ENCODE results near the gene VWA2.

The VWA2 gene, protein sequence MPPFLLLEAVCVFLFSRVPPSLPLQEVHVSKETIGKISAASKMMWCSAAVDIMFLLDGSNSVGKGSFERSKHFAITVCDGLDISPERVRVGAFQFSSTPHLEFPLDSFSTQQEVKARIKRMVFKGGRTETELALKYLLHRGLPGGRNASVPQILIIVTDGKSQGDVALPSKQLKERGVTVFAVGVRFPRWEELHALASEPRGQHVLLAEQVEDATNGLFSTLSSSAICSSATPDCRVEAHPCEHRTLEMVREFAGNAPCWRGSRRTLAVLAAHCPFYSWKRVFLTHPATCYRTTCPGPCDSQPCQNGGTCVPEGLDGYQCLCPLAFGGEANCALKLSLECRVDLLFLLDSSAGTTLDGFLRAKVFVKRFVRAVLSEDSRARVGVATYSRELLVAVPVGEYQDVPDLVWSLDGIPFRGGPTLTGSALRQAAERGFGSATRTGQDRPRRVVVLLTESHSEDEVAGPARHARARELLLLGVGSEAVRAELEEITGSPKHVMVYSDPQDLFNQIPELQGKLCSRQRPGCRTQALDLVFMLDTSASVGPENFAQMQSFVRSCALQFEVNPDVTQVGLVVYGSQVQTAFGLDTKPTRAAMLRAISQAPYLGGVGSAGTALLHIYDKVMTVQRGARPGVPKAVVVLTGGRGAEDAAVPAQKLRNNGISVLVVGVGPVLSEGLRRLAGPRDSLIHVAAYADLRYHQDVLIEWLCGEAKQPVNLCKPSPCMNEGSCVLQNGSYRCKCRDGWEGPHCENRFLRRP

GRCh38 chr10:114239117-114239993, at the start of gene VWA2:
Gene VWA2 (plus strand): TSS chr10:114239254. CDS start chr10:114248714, 9,460 bp downstream.
- DNase-seq, result no peak

DNA sequence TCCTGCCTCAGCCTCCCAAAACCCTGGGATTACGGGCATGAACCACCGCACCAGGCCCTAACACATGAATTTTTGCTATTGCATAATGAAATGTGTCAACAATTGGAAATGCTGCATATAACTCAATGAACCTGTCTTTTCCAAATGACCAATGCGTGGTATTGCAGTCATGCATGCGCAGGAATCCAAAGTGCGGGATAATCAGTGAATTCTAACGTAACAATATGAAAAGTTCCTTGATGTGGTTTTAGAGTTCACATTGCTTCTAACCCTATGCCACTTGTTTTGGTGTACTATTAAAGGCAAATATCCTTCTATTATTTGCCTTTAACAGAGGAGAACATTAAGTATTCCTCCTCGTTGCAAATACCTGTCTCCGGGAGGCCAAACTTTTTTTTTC, 49.4 kb upstream of the VWA2 start:
- no peak for DNase-seq

DNA sequence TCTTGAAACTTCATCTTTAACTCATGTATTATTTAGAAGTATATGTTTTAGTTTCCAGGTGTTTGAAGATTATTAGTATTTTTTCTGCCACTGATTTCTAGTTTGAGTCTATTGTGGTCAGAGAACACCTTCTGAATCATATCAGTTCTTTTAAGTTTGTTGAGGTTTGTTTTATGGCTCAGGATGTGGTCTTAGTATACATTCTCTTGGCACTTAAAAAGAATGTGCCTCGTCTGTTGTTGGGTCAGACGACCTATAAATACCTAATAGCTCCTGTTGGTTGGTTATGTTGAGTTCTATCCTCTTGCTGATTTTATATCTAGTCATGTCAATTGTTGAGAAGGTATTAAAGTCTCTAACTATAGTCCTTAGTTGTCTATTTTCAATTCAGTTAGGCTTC, 44.0 kb upstream of the VWA2 start:
- no peak for DNase-seq

DNA sequence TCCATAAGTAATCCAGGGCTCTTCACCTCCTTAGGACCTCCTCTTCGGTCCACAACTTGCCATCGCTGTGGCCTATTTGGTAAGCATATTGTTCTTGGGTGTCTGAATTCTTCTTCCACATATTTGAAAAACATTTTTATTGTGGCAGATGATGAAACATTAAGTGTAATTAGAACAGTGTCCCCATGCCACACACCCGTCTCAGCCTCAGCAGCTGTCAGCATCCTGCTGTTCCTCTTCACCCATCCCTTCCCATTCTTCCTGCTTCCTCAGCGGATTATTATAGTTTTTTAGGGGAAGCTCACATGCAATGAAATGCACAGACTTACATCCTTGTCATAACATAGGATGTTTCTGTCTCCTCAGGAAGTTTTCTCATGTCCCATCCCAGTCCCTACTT, 39.8 kb upstream of the VWA2 start:
- no peak for DNase-seq

- no peak for DNase-seq
These were observed 36.2 kb upstream of the VWA2 start for GRCh38 chr10:114202812-114203211.

DNA sequence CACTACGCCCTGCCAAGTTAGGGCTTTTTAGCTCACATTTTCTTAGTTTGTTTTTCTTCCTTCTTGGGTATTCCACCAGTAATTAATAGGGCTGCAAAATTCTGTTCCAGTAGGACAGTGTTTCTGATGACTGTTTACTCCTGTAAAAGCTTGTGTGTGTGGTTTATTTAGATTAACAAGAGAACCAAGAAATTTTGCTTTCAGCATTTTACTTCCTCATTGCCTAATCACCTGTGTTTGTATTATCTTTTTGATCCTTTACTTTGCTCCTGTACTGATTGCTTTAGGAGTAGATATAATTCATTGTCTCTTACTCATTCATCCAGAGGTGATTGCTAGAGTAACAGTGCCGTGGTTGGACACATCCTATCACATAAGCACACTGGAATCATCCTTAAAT, 32.2 kb upstream of the VWA2 start:
- no peak for DNase-seq

- no peak for DNase-seq
These were observed 31.7 kb upstream of the VWA2 start for GRCh38 chr10:114207349-114207748.

- no peak for DNase-seq
These were observed 30.7 kb upstream of the VWA2 start for GRCh38 chr10:114208351-114208750.

GRCh38 chr10:114212153-114212552, 26.9 kb upstream of the VWA2 start:
- no peak for DNase-seq

DNA sequence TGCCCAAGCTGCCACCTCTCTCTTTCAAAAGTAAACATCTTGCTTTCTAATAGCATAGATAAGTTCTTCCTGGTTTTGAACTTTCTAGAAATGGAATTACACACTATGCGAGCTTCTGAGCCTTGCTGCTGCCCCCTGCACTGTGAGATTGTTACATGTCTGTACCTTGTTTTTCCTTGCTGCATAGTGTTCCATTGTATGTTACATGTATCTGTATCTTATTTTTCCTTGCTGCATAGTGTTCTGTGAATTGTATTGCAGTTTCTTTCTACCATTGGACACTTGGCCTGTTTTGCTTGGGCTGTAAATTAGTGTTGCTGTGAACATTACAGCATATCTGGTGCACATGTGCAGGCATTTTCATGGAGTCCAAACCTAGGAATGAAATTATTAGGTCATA, 24.0 kb upstream of the VWA2 start:
- DNase-seq, result no peak

DNA sequence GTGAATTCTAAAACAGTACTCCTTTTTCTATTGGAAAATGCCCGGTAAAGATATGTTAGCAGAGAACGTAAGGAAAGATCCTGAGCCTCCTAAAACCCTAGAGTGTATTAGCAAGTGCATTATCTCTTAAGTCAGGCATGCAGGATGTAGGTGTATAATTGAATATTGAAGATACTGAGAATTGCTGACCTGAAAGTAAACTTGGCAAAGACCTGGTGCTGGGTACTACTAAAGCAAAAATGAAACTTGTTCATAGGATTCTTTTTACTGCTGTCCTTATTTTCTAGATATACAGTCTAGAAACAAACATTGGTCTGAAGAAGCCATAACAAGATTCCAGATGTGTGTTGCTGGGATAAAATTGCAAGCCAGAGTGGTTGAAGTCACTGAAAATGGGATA, 18.8 kb upstream of the VWA2 start:
- DNase-seq, result no peak

DNA sequence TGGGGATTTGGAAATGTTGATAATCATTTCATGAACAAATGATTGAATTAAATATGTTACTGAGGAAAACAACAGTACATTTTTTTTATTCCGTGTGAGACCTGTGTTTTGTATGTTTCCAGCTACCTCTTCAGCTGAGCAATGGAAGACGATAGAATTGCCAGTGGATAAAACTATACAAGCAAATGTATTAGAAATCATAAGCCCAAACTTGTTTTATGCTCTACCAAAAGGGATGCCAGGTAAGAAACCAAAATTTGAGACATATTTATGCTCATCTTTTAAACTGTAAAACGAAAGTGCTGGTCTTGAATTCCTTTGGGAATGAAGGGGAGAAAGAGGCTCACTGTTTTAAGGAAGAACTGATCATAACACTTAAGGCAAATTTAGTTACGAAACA, 17.8 kb upstream of the VWA2 start:
- no peak for DNase-seq

- DNase-seq, result no peak
These were observed 16.0 kb upstream of the VWA2 start for GRCh38 chr10:114223066-114223465.

DNA sequence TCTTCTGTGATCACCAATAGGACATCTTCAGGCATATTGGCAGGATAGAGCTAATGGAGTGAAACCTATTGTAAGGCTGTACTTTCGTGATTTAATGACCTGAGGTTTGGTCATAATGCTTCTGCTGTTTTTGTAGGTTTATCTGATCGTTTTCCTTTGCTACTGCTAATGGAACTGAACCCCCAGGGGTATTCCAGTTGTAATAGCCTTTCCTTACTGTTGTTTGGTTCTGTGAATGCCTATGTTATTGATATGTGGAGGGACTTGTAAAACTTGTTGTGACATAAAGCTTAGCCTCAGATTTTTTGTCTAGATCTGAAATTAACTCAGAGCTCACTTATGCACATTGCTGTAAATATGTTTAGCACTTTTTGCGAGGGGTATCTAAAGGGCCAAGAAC, 10.9 kb upstream of the VWA2 start:
- no peak for DNase-seq

GRCh38 chr10:114232561-114233176, 6.4 kb upstream of the VWA2 start:
- no peak for DNase-seq

DNA sequence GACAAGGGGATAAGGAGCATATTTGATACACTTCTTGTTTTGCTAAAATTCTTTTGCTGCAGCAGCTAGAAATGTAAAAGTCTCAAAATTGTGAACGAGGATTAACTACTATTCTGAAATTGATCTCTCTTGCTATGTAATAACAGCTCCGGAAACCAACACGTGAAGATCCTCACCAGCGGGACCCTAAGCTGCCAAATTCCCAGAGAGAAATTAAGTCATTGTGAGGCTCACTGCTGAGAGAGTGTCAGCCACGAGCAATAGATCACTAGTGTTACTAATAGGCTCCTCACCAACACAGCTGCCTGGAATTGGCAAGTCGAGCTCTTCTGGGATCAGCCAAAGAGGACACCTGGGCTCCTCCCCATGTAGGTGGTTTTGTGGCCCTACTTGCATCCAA, 5.6 kb upstream of the VWA2 start:
- DNase-seq, result no peak

DNA sequence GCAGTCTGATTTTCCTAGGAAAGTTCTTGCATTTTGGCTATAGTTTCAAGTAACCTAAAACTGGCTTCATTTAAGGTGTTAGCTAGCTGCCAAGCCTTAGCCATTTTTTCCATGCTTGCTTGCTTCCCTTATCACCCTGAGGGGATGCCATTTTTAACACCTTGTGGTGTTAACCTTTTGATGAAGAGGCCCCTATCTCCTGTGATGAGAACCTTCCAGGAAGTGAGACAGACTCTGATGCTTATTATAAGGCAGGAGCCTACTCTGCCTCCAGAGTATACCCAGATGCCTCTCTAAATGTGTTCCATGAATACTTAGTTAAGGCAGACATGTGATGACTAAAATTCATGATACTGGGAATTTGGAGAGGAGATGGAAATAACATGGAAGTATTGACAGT, 4.9 kb upstream of the VWA2 start:
- no peak for DNase-seq

GRCh38 chr10:114239994-114240345, 916 bp downstream of the VWA2 start:
- no peak for DNase-seq

GRCh38 chr10:114242235-114242634, 3.2 kb downstream of the VWA2 start:
- DNase-seq, result no peak

GRCh38 chr10:114243661-114244060, 4.6 kb downstream of the VWA2 start:
- no peak for DNase-seq

DNA sequence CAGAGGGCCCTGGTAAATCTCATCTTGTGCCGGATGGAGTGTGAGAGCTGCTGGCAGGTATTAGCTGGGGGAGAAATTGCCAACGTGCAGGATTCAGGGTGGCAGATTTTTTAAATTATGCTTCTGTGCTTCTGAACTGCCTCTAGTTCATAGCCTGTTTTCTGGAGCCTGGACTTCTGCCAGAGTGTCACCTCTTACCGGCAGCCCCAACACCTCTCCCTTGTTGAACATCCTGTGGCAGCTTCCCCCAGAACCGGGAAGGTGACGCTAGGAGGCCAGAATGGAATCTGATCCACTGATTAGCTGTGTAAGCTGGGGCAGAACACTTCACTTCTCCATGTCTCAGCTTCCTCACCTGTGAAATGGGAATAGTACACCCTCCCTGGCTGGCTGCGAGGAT, 5.1 kb downstream of the VWA2 start:
- no peak for DNase-seq

DNA sequence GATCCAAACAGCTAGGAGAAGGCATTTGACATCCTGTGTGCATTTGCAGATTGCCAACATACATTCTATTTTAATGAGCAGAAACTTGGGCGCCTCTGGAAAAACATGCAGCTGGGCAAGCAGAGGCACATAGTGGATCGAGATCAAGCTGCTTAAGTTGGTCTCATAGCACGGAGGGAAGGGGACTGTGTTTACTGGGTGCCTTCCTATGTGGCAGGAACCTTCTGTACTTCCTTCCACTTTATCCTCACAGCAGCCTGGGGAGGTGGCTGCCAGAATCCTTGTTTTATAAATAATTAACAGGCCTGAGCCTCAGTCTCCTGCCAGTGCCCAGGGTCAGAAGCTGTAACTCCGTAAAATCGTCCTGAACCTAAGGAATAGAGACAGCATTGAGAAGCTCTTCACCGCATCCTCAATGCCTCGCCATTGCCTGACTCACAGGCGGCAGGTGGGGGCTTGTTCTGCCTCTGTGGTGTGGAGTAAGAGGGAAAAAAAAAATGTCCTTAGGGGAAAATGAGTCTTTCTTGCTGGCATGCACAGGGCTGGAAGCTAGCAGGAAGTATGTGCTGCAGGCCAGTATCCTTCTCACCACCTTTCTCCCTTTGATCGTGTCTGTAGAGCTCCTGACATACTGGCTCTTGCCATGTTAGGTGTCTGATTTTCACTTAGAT, 6.2 kb downstream of the VWA2 start:
- DNase-seq, result no peak
